Measurements from ENCODE around the gene TCF7L1. TPM values are rescaled to one million over a fixed set of nuclear protein-coding genes. Genes with fewer than 3 reads are reported as not detected.

The TCF7L1 gene
- total and polyA plus RNA-seq, 2 of the 13 experiments (the other 11 are each of a cell fraction or from before 2014, with no cell fraction given) = 0.04 to 0.15 TPM

GRCh38 chr2:85143463-85144082 lies 10.4 kb downstream of the TCF7L1 start (continued):
- no peak for TF ChIP-seq CREB1 (IDR thresholded peaks at IDR 0.05)
- no peak for TF ChIP-seq CREB1 (CRISPR knock-in tag; IDR thresholded peaks at IDR 0.05)
- peak; percentile 66 for TF ChIP-seq ZNF629 (CRISPR knock-in tag; conservative IDR thresholded peaks at IDR 0.05)
- no peak for TF ChIP-seq ZNF724P (CRISPR knock-in tag; IDR thresholded peaks at IDR 0.05; ENCODE audit: borderline replicate concordance)
- TF ChIP-seq ZNF569 (CRISPR knock-in tag; IDR thresholded peaks at IDR 0.05; ENCODE audit: borderline replicate concordance) = no peak
- no peak for TF ChIP-seq ZNF589 (CRISPR knock-in tag; conservative IDR thresholded peaks at IDR 0.05)
- TF ChIP-seq PRPF4 (IDR thresholded peaks at IDR 0.05; ENCODE audit: low read depth, low read length, poor library complexity, severe bottlenecking) = no peak
- no peak for TF ChIP-seq NR1H2 (CRISPR knock-in tag; IDR thresholded peaks at IDR 0.05; ENCODE audit: borderline replicate concordance, low read depth)
- TF ChIP-seq GLI4 (CRISPR knock-in tag; IDR thresholded peaks at IDR 0.05; ENCODE audit: borderline replicate concordance) = no peak
- peak; percentile 83; the same call in 1 of the 2 replicates for TF ChIP-seq FLYWCH1 (CRISPR knock-in tag; IDR thresholded peaks at IDR 0.05)
- TF ChIP-seq NBN (conservative IDR thresholded peaks at IDR 0.05) = no peak
- TF ChIP-seq RBFOX2 (IDR thresholded peaks at IDR 0.05; ENCODE audit: low read depth, low read length) = no peak
- no peak for TF ChIP-seq JUND (CRISPR knock-in tag; IDR thresholded peaks at IDR 0.05)
- TF ChIP-seq ZNF790 (CRISPR knock-in tag; IDR thresholded peaks at IDR 0.05; ENCODE audit: borderline replicate concordance) = no peak
- no peak for TF ChIP-seq ZNF780A (CRISPR knock-in tag; IDR thresholded peaks at IDR 0.05)
- TF ChIP-seq MIXL1 (CRISPR knock-in tag; IDR thresholded peaks at IDR 0.05) = peak; percentile 85
- TF ChIP-seq PAWR (CRISPR knock-in tag; IDR thresholded peaks at IDR 0.05; ENCODE audit: borderline replicate concordance) = no peak
- TF ChIP-seq SYNCRIP (IDR thresholded peaks at IDR 0.05; ENCODE audit: insufficient read depth, low read depth, low read length) = no peak
- TF ChIP-seq ZNF607 (CRISPR knock-in tag; IDR thresholded peaks at IDR 0.05; ENCODE audit: borderline replicate concordance) = no peak
- no peak for TF ChIP-seq DRAP1 (CRISPR knock-in tag; IDR thresholded peaks at IDR 0.05)
- no peak for TF ChIP-seq PCBP1 (IDR thresholded peaks at IDR 0.05; ENCODE audit: borderline replicate concordance, low read depth, low read length)
- TF ChIP-seq U2AF1 (optimal IDR thresholded peaks at IDR 0.05; ENCODE audit: low read depth, low read length) = no peak
- no peak for TF ChIP-seq POLR2AphosphoS5 (IDR thresholded peaks at IDR 0.05; ENCODE audit: low read depth, low read length)
- no peak for TF ChIP-seq NFRKB (IDR thresholded peaks at IDR 0.05)
- no peak for TF ChIP-seq ZNF207 (IDR thresholded peaks at IDR 0.05; ENCODE audit: borderline replicate concordance)
- TF ChIP-seq ZNF12 (CRISPR knock-in tag; IDR thresholded peaks at IDR 0.05) = no peak
- peak; percentile 14; the same call in 1 of the 2 replicates for TF ChIP-seq DR1 (CRISPR knock-in tag; IDR thresholded peaks at IDR 0.05)
- TF ChIP-seq ZNF580 (CRISPR knock-in tag; IDR thresholded peaks at IDR 0.05; ENCODE audit: borderline replicate concordance, low read depth) = no peak
- TF ChIP-seq ARNTL (CRISPR knock-in tag; IDR thresholded peaks at IDR 0.05) = no peak
- TF ChIP-seq KDM5B (CRISPR knock-in tag; IDR thresholded peaks at IDR 0.05; ENCODE audit: borderline replicate concordance) = no peak
- no peak for TF ChIP-seq UBTF (CRISPR knock-in tag; IDR thresholded peaks at IDR 0.05)
- no peak for TF ChIP-seq ZNF510 (CRISPR knock-in tag; IDR thresholded peaks at IDR 0.05; ENCODE audit: low read depth)

Data from HepG2 (cell line).